ENCODE data around the gene ARHGAP22. TPM values are rescaled to one million over a fixed set of nuclear protein-coding genes. Genes with fewer than 3 reads are reported as not detected.

The ARHGAP22 gene
- total RNA-seq, 1 experiment from 2014 or later = 9.9 TPM

- Histone ChIP-seq H3K36me3 (ENCODE audit: control insufficient read depth in 1 of 2, insufficient read depth in 2 of 2, low read length in 2 of 2) (no peaks in the 10 kb centered on the region), H3K79me2 (ENCODE audit: insufficient read depth, low read length) (peaks cover 16% of the 10 kb centered on the region; the same call in 1 of the 2 replicates), H3K27ac (ENCODE audit: low read depth, low read length) (no peak overlapping the region), H3K4me2 (ENCODE audit: low read length) (no peak overlapping the region), H3K27me3 (ENCODE audit: insufficient read depth, low read length) (no peaks in the 10 kb centered on the region), H3K4me3 (replicated peaks in 1 of 2; ENCODE audit: low read depth in 1 of 2, low read length in 2 of 2) (no peak overlapping the region), H3K9me2 (ENCODE audit: insufficient read depth) (no peaks in the 10 kb centered on the region), H2AFZ (ENCODE audit: low read depth, low read length, poor library complexity, severe bottlenecking) (no peak overlapping the region), H3K9ac (ENCODE audit: low read length) (no peak overlapping the region), H3K4me1 (ENCODE audit: control insufficient read depth in 1 of 2, insufficient read depth in 2 of 2, low read length in 2 of 2) (peaks cover 6 to 31% of the 10 kb centered on the region in 2 experiments), H3K9me3 (ENCODE audit: control insufficient read depth in 1 of 2, insufficient read depth in 1 of 2, low read depth in 1 of 2, low read length in 2 of 2) (no peaks in the 10 kb centered on the region), H4K20me1 (ENCODE audit: insufficient read depth) (no peaks in the 10 kb centered on the region)
- no peak for ATAC-seq
- intact Hi-C loops (cut with micrococcal nuclease) = loop anchor here (1.0 to 10.0 kb wide), 2 partner anchors 47 to 244 kb away; no protein-coding TSS in a partner anchor
- no TSS peak for BruUV-seq (replicated peaks)
- CTCF ChIA-PET = interaction anchor here (0.7 to 5.6 kb wide), 5 partner anchors 10 to 772 kb away, joined by 3 to 64 read pairs (median 5); no protein-coding TSS in a partner anchor
- DNase-seq (ENCODE audit: low read depth, low spot score) = no peak
- RAD21 ChIA-PET (ENCODE audit: low non-redundant PET in 1 of 2, low total read pairs in 2 of 2, uncharacterized antibody in 2 of 2, unreplicated experiment in 2 of 2) = interaction anchor here (1.0 to 1.3 kb wide), 3 partner anchors 48 to 49 kb away, joined by 3 to 4 read pairs (median 3); no protein-coding TSS in a partner anchor
- POLR2A ChIA-PET = interaction anchor here (1.9 kb wide), 1 partner anchor 48 kb away, joined by 5 read pairs; no protein-coding TSS in a partner anchor
- TF ChIP-seq POLR2A (IDR thresholded peaks at IDR 0.05; ENCODE audit: borderline replicate concordance, extremely low read depth, insufficient read depth, insufficient read length) (no peak), YY1 (IDR thresholded peaks at IDR 0.05; ENCODE audit: extremely low read depth, insufficient replicate concordance, low read depth, low read length) (no peak)
Measured at GRCh38 chr10:48607356-48608278, 2.7 kb upstream of the ARHGAP22 start.

GRCh38 chr10:48606530-48607355 lies 1.9 kb upstream of the ARHGAP22 start:
- Histone ChIP-seq H3K9me3 (ENCODE audit: control insufficient read depth in 1 of 2, insufficient read depth in 1 of 2, low read depth in 1 of 2, low read length in 2 of 2) (no peaks in the 10 kb centered on the region), H3K4me2 (ENCODE audit: low read length) (no peak overlapping the region), H2AFZ (ENCODE audit: low read depth, low read length, poor library complexity, severe bottlenecking) (no peak overlapping the region), H3K4me1 (ENCODE audit: control insufficient read depth in 1 of 2, insufficient read depth in 2 of 2, low read length in 2 of 2) (peaks cover 6 to 31% of the 10 kb centered on the region in 2 experiments), H3K36me3 (ENCODE audit: control insufficient read depth in 1 of 2, insufficient read depth in 2 of 2, low read length in 2 of 2) (no peaks in the 10 kb centered on the region), H4K20me1 (ENCODE audit: insufficient read depth) (0 out of 2 replicates have a peak, but pooled peaks cover 3% of the 10 kb centered on the region), H3K27ac (ENCODE audit: low read depth, low read length) (no peak overlapping the region), H3K9ac (ENCODE audit: low read length) (no peak overlapping the region), H3K4me3 (replicated peaks in 1 of 2; ENCODE audit: low read depth in 1 of 2, low read length in 2 of 2) (no peak overlapping the region), H3K27me3 (ENCODE audit: insufficient read depth, low read length) (no peaks in the 10 kb centered on the region), H3K79me2 (ENCODE audit: insufficient read depth, low read length) (peaks cover 24% of the 10 kb centered on the region; the same call in 1 of the 2 replicates), H3K9me2 (ENCODE audit: insufficient read depth) (no peaks in the 10 kb centered on the region)
- TF ChIP-seq POLR2A (IDR thresholded peaks at IDR 0.05; ENCODE audit: borderline replicate concordance, extremely low read depth, insufficient read depth, insufficient read length) (no peak), ZNF274 (IDR thresholded peaks at IDR 0.05; ENCODE audit: low read depth, low read length) (no peak), CEBPB (IDR thresholded peaks at IDR 0.05; ENCODE audit: low read depth) (no peak), CTCF (IDR thresholded peaks at IDR 0.05 in 2 of 3, conservative IDR thresholded peaks at IDR 0.05 in 1 of 3; ENCODE audit: borderline replicate concordance in 1 of 3, insufficient read depth in 1 of 3, low read depth in 2 of 3, low read length in 2 of 3) (no peak), POLR2AphosphoS5 (IDR thresholded peaks at IDR 0.05; ENCODE audit: low read depth, low read length) (no peak), ELF1 (IDR thresholded peaks at IDR 0.05; ENCODE audit: borderline replicate concordance, low read depth) (no peak), SP1 (IDR thresholded peaks at IDR 0.05; ENCODE audit: low read depth) (no peak), EZH2 (IDR thresholded peaks at IDR 0.05) (no peak), FOSL1 (IDR thresholded peaks at IDR 0.05; ENCODE audit: low read depth) (no peak), YY1 (IDR thresholded peaks at IDR 0.05; ENCODE audit: extremely low read depth, insufficient replicate concordance, low read depth, low read length) (no peak)
- ChIA-PET CTCF (interaction anchor here (1.0 to 5.6 kb wide), 3 partner anchors 11 to 49 kb away, joined by 4 to 64 read pairs (median 6); no protein-coding TSS in a partner anchor), RAD21 (ENCODE audit: low non-redundant PET in 1 of 2, low total read pairs in 2 of 2, uncharacterized antibody in 2 of 2, unreplicated experiment in 2 of 2) (interaction anchor here in 1 of 2 experiments (1.2 kb wide), 1 partner anchor 50 kb away, joined by 3 read pairs; no protein-coding TSS in a partner anchor), POLR2A (interaction anchor here (1.9 kb wide), 1 partner anchor 49 kb away, joined by 5 read pairs; no protein-coding TSS in a partner anchor)
- no peak for ATAC-seq
- BruUV-seq (replicated peaks) = no TSS peak
- no peak for DNase-seq (ENCODE audit: low read depth, low spot score)
- intact Hi-C loops (cut with micrococcal nuclease) = loop anchor here (10.0 kb wide), 1 partner anchor 48 kb away; no protein-coding TSS in a partner anchor

Data from HCT116 (cell line).